ENCODE results near the gene LRRC4C. TPM values are rescaled to one million over a fixed set of nuclear protein-coding genes. Genes with fewer than 3 reads are reported as not detected.

Gene LRRC4C
- total RNA-seq, 1 experiment from 2014 or later, result 0.72 TPM

DNA sequence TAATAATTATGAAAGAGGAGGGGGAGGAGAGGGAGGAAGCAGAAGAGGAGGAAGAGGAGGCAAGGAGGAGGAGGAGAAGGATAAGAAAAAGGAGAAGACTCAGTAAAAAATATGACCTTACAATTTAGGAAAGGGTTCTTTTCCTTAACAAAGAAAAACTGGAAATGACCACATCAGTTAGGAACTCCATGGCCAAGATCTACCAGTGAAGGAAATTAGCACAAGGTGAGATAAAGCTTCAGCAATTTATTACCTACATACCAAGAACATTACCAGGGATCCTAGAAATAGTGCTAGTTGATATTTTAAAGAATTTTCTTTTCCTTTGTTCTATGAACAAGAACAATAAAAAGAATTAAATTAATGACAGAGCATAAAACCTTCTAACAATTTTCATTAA lies 172.7 kb downstream of the LRRC4C start:
- Mint-ChIP-seq H3K4me3 (no peak overlapping the region), H3K27ac (no peak overlapping the region), H3K4me1 (0 out of 2 replicates have a peak, but pooled peaks cover 4% of the 10 kb centered on the region), H3K36me3 (no peaks in the 10 kb centered on the region), H3K27me3 (ENCODE audit: low read depth) (no peaks in the 10 kb centered on the region), H3K9me3 (no peaks in the 10 kb centered on the region)
- TF ChIP-seq ZNF219 (CRISPR knock-in tag; IDR thresholded peaks at IDR 0.05; ENCODE audit: borderline replicate concordance), result no peak
- TF ChIP-seq MXD4 (CRISPR knock-in tag; IDR thresholded peaks at IDR 0.05; ENCODE audit: borderline replicate concordance), result no peak
- TF ChIP-seq, protein P1, sequence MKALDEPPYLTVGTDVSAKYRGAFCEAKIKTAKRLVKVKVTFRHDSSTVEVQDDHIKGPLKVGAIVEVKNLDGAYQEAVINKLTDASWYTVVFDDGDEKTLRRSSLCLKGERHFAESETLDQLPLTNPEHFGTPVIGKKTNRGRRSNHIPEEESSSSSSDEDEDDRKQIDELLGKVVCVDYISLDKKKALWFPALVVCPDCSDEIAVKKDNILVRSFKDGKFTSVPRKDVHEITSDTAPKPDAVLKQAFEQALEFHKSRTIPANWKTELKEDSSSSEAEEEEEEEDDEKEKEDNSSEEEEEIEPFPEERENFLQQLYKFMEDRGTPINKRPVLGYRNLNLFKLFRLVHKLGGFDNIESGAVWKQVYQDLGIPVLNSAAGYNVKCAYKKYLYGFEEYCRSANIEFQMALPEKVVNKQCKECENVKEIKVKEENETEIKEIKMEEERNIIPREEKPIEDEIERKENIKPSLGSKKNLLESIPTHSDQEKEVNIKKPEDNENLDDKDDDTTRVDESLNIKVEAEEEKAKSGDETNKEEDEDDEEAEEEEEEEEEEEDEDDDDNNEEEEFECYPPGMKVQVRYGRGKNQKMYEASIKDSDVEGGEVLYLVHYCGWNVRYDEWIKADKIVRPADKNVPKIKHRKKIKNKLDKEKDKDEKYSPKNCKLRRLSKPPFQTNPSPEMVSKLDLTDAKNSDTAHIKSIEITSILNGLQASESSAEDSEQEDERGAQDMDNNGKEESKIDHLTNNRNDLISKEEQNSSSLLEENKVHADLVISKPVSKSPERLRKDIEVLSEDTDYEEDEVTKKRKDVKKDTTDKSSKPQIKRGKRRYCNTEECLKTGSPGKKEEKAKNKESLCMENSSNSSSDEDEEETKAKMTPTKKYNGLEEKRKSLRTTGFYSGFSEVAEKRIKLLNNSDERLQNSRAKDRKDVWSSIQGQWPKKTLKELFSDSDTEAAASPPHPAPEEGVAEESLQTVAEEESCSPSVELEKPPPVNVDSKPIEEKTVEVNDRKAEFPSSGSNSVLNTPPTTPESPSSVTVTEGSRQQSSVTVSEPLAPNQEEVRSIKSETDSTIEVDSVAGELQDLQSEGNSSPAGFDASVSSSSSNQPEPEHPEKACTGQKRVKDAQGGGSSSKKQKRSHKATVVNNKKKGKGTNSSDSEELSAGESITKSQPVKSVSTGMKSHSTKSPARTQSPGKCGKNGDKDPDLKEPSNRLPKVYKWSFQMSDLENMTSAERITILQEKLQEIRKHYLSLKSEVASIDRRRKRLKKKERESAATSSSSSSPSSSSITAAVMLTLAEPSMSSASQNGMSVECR (CRISPR knock-in tag; IDR thresholded peaks at IDR 0.05; ENCODE audit: borderline replicate concordance), result no peak
- TF ChIP-seq, protein P2, sequence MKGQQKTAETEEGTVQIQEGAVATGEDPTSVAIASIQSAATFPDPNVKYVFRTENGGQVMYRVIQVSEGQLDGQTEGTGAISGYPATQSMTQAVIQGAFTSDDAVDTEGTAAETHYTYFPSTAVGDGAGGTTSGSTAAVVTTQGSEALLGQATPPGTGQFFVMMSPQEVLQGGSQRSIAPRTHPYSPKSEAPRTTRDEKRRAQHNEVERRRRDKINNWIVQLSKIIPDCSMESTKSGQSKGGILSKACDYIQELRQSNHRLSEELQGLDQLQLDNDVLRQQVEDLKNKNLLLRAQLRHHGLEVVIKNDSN (CRISPR knock-in tag; IDR thresholded peaks at IDR 0.05), result no peak
- TF ChIP-seq TEAD4 (CRISPR knock-in tag; IDR thresholded peaks at IDR 0.05), result no peak
- TF ChIP-seq KAT7 (CRISPR knock-in tag; IDR thresholded peaks at IDR 0.05; ENCODE audit: borderline replicate concordance), result no peak
- TF ChIP-seq, protein P3, sequence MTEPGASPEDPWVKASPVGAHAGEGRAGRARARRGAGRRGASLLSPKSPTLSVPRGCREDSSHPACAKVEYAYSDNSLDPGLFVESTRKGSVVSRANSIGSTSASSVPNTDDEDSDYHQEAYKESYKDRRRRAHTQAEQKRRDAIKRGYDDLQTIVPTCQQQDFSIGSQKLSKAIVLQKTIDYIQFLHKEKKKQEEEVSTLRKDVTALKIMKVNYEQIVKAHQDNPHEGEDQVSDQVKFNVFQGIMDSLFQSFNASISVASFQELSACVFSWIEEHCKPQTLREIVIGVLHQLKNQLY (CRISPR knock-in tag; IDR thresholded peaks at IDR 0.05), result no peak
- TF ChIP-seq, protein P4, sequence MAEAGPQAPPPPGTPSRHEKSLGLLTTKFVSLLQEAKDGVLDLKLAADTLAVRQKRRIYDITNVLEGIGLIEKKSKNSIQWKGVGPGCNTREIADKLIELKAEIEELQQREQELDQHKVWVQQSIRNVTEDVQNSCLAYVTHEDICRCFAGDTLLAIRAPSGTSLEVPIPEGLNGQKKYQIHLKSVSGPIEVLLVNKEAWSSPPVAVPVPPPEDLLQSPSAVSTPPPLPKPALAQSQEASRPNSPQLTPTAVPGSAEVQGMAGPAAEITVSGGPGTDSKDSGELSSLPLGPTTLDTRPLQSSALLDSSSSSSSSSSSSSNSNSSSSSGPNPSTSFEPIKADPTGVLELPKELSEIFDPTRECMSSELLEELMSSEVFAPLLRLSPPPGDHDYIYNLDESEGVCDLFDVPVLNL (CRISPR knock-in tag; IDR thresholded peaks at IDR 0.05; ENCODE audit: borderline replicate concordance, low read depth), result no peak
- TF ChIP-seq RELA (CRISPR knock-in tag; IDR thresholded peaks at IDR 0.05; ENCODE audit: borderline replicate concordance), result no peak
- ChIA-PET POLR2A (no interaction called here), CTCF (no interaction called here)
- ATAC-seq (no peak), DNase-seq (ENCODE audit: low spot score) (no peak)

DNA sequence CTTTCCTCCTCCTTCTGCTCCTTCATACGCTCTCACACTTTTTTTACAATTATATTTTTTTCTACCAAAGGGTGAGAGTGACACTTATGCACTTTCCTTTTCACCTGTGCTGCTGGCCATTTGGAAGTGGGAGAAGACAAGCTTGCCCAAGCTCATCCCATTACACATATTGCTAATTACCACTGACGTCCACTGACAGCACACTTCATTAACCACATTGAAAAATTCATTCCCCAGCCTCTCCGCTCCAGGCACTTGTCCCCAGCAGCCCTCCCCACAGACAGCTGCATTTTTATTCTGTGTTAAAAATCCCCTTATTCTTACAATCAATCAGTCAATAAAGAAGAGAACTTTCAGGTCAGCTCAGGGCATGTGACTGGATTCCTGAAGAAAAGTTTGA lies 175.1 kb downstream of the LRRC4C start:
- Mint-ChIP-seq H3K4me1 (peaks cover 7% of the 10 kb centered on the region; the same call in 1 of the 2 replicates), H3K27me3 (ENCODE audit: low read depth) (no peaks in the 10 kb centered on the region), H3K36me3 (no peaks in the 10 kb centered on the region), H3K27ac (no peak overlapping the region), H3K9me3 (no peaks in the 10 kb centered on the region), H3K4me3 (no peak overlapping the region)
- ChIA-PET POLR2A (no interaction called here), CTCF (interaction anchor here (0.6 kb wide), 1 partner anchor 1737 kb away, joined by 3 read pairs; no protein-coding TSS in a partner anchor)
- no peak for DNase-seq (ENCODE audit: low spot score)
- no peak for TF ChIP-seq ZNF121 (CRISPR knock-in tag; IDR thresholded peaks at IDR 0.05)
- TF ChIP-seq FOXK1 (CRISPR knock-in tag; IDR thresholded peaks at IDR 0.05), result no peak
- TF ChIP-seq, protein P5, sequence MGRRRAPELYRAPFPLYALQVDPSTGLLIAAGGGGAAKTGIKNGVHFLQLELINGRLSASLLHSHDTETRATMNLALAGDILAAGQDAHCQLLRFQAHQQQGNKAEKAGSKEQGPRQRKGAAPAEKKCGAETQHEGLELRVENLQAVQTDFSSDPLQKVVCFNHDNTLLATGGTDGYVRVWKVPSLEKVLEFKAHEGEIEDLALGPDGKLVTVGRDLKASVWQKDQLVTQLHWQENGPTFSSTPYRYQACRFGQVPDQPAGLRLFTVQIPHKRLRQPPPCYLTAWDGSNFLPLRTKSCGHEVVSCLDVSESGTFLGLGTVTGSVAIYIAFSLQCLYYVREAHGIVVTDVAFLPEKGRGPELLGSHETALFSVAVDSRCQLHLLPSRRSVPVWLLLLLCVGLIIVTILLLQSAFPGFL (CRISPR knock-in tag; IDR thresholded peaks at IDR 0.05; ENCODE audit: borderline replicate concordance), result no peak
- no peak for TF ChIP-seq GTF2I (CRISPR knock-in tag; conservative IDR thresholded peaks at IDR 0.05)
- TF ChIP-seq, protein P6, sequence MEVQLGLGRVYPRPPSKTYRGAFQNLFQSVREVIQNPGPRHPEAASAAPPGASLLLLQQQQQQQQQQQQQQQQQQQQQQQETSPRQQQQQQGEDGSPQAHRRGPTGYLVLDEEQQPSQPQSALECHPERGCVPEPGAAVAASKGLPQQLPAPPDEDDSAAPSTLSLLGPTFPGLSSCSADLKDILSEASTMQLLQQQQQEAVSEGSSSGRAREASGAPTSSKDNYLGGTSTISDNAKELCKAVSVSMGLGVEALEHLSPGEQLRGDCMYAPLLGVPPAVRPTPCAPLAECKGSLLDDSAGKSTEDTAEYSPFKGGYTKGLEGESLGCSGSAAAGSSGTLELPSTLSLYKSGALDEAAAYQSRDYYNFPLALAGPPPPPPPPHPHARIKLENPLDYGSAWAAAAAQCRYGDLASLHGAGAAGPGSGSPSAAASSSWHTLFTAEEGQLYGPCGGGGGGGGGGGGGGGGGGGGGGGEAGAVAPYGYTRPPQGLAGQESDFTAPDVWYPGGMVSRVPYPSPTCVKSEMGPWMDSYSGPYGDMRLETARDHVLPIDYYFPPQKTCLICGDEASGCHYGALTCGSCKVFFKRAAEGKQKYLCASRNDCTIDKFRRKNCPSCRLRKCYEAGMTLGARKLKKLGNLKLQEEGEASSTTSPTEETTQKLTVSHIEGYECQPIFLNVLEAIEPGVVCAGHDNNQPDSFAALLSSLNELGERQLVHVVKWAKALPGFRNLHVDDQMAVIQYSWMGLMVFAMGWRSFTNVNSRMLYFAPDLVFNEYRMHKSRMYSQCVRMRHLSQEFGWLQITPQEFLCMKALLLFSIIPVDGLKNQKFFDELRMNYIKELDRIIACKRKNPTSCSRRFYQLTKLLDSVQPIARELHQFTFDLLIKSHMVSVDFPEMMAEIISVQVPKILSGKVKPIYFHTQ (CRISPR knock-in tag; IDR thresholded peaks at IDR 0.05), result no peak
- no peak for ATAC-seq
